Measurements from ENCODE around the gene DLX1. TPM values are rescaled to one million over a fixed set of nuclear protein-coding genes. Genes with fewer than 3 reads are reported as not detected.
"Not testable (repeated sequence)": the region's sequence is repeated elsewhere in the genome, so short reads cannot be mapped to it uniquely, and the experiment has no call there.

The DLX1 gene
- total RNA-seq, 4 donors from 2014 or later: not detected

GRCh38 chr2:172131713-172132555, 46.6 kb downstream of the DLX1 start:
- H3K4me1 ChIP-seq: no peaks in the 10 kb centered on the region
- H3K36me3 ChIP-seq: no peaks in the 10 kb centered on the region
- no peak for DNase-seq
- H3K4me3 ChIP-seq: no peak overlapping the region
- H3K9me3 ChIP-seq: no peaks in the 10 kb centered on the region
- TF ChIP-seq CTCF (IDR thresholded peaks at IDR 0.05): no peak
- no peak for TF ChIP-seq POLR2A (IDR thresholded peaks at IDR 0.05)
- no peaks in the 10 kb centered on the region for H3K27me3 ChIP-seq
- H3K27ac ChIP-seq: no peak overlapping the region

DNA sequence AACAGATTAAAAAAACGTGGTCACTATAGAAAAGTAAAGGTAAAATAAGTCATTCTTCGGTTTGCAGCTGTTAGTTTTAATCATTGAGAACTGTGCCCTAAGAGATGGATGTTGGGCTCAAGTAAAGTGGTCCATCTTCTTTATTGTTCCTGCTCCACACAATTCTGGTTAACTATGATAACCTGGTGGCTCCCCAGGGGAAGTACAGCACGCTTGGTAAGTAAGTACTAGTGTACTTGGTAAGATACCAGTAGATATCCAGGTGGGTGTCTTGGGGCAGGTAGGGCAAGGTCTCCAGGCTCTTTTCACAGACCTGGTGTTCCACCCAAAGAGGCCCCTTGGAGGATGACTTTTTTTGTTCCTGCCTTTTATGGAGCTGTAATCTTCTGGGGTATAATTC, 49.0 kb downstream of the DLX1 start:
- H3K4me3 ChIP-seq: no peak overlapping the region
- no peaks in the 10 kb centered on the region for H3K4me1 ChIP-seq
- TF ChIP-seq POLR2A (IDR thresholded peaks at IDR 0.05) (no peak), CTCF (IDR thresholded peaks at IDR 0.05) (no peak)
- no peaks in the 10 kb centered on the region for H3K27me3 ChIP-seq
- no peaks in the 10 kb centered on the region for H3K36me3 ChIP-seq
- H3K9me3 ChIP-seq: no peaks in the 10 kb centered on the region
- H3K27ac ChIP-seq: no peak overlapping the region
- no peak for DNase-seq

DNA sequence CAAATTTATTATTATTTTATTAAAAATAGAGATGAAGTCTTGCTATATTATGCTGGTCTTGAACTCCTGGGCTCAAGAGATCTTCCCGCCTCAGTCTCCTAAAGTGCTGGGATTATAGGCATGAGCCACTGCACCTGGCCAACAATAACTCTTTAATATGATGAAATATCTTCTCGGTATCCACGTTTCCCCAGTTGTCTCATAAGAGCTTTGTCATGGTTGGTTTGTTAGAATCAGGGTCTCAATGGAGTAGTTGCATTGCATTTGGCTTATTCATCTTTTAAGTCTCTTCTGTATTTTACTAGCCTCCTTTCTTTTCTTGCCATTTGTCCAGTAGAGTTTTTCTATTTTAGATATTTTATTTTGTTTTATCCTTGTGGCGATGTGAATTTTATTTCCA, 50.1 kb downstream of the DLX1 start:
- Histone ChIP-seq H3K27ac (no peak overlapping the region), H3K4me3 (no peak overlapping the region), H3K9me3 (no peaks in the 10 kb centered on the region), H3K27me3 (no peaks in the 10 kb centered on the region), H3K36me3 (no peaks in the 10 kb centered on the region), H3K4me1 (no peaks in the 10 kb centered on the region)
- DNase-seq: no peak
- TF ChIP-seq POLR2A (IDR thresholded peaks at IDR 0.05): no peak
- no peak for TF ChIP-seq CTCF (IDR thresholded peaks at IDR 0.05)

DNA sequence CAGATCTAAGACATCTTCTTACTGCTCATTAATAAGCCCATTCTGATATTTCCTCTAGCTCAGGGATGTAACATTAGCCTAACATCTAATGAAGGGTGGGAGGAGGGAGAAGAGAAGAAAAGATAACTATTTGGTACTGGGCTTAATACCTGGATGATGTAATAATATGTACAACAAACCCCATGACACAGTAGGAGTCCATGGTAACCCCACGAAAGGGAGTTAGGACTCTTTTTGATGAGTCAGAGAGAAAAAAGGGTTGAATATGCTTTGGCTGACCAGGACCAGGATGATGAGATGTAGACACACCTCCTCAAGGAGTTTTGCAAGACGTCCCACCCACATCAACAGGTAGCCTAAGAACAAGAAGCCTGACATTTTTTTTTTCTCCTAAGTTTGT, 51.8 kb downstream of the DLX1 start:
- Histone ChIP-seq H3K36me3 (no peaks in the 10 kb centered on the region), H3K27ac (no peak overlapping the region), H3K9me3 (no peaks in the 10 kb centered on the region), H3K4me1 (no peaks in the 10 kb centered on the region), H3K27me3 (no peaks in the 10 kb centered on the region), H3K4me3 (no peak overlapping the region)
- TF ChIP-seq POLR2A (IDR thresholded peaks at IDR 0.05) (no peak), CTCF (IDR thresholded peaks at IDR 0.05) (no peak)
- DNase-seq: no peak

DNA sequence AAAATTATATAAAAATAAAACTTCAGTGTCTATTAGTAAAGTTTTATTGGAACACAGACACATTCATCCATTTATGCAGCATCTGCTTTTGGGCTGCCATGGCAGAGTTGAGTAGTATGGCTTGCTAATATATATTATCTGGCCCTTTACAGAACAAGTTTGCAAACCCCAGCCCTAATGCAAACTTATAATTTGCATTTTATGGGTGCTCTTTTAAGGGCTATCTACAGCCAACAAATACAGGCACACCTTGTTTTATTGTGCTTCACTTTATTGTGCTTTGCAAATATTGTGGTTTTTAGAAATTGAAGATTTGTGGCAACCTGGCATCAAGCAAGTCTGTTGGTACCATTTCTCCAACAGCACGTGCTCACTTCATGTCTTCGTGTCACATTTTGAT, 52.6 kb downstream of the DLX1 start:
- no peaks in the 10 kb centered on the region for H3K4me1 ChIP-seq
- H3K36me3 ChIP-seq: no peaks in the 10 kb centered on the region
- no peaks in the 10 kb centered on the region for H3K9me3 ChIP-seq
- TF ChIP-seq CTCF (IDR thresholded peaks at IDR 0.05) (no peak), POLR2A (IDR thresholded peaks at IDR 0.05) (no peak)
- no peaks in the 10 kb centered on the region for H3K27me3 ChIP-seq
- H3K27ac ChIP-seq: no peak overlapping the region
- no peak overlapping the region for H3K4me3 ChIP-seq
- no peak for DNase-seq

- not testable (repeated sequence) for H3K27ac ChIP-seq, H3K4me1 ChIP-seq, H3K4me3 ChIP-seq, DNase-seq, H3K9me3 ChIP-seq, H3K36me3 ChIP-seq, H3K27me3 ChIP-seq
Measured at GRCh38 chr2:172138727-172139126, 53.4 kb downstream of the DLX1 start.

Other genes with a start within 250 kb of the DLX1 start
- gene SLC25A12, start 191.3 kb upstream of the DLX1 start, total RNA-seq: 10 to 100 TPM in 3 of 4 donors, 1 to 10 TPM in 1; 9.6 to 18.2 (median 14.6) TPM
- 10 to 100 TPM in 3 of 4 donors, 1 to 10 TPM in 1; 8.7 to 19.0 (median 12.3) TPM for gene HAT1, start 163.0 kb upstream of the DLX1 start, total RNA-seq
- 10 to 100 TPM in 1 of 4 donors, 1 to 10 TPM in 3; 3.3 to 33.0 (median 6.5) TPM for gene METAP1D, start 85.6 kb upstream of the DLX1 start, total RNA-seq
- gene DLX2, start 17.4 kb downstream of the DLX1 start, total RNA-seq: not detected

Measured in Peyer's patch (tissue), 4 donors.